ENCODE measurements around the gene CTAGE6. TPM values are rescaled to one million over a fixed set of nuclear protein-coding genes. Genes with fewer than 3 reads are reported as not detected.
"Not testable (repeated sequence)": the region's sequence is repeated elsewhere in the genome, so short reads cannot be mapped to it uniquely, and the experiment has no call there.

CTAGE6 gene
- polyA plus RNA-seq, 3 donors = not detected

GRCh38 chr7:143772738-143773468, 15.4 kb upstream of the CTAGE6 start:
- H2AFZ ChIP-seq (ENCODE audit: insufficient read depth, low read depth, low read length, poor library complexity, severe bottlenecking); H3K4me3 Mint-ChIP-seq; H3K9ac ChIP-seq (ENCODE audit: insufficient read depth, low read length, poor library complexity, severe bottlenecking); H3K9me3 Mint-ChIP-seq; H4K20me1 ChIP-seq (ENCODE audit: insufficient read depth, low read length); H3K27me3 Mint-ChIP-seq (ENCODE audit: low read depth in 3 of 3); H3K79me2 ChIP-seq (ENCODE audit: insufficient read depth, low read length); H3K36me3 Mint-ChIP-seq; H3K4me1 ChIP-seq (ENCODE audit: control insufficient read depth in 1 of 2, insufficient read depth in 2 of 2, low read length in 2 of 2); H3K36me3 ChIP-seq (replicated peaks in 1 of 2; ENCODE audit: control insufficient read depth in 1 of 2, insufficient read depth in 2 of 2, low read length in 2 of 2); H3K4me1 Mint-ChIP-seq; H3K9me3 ChIP-seq (replicated peaks in 1 of 2; ENCODE audit: control insufficient read depth in 1 of 2, insufficient read depth in 1 of 2, low read length in 2 of 2); intact Hi-C loops (cut with micrococcal nuclease); H3K27ac Mint-ChIP-seq; H3K27me3 ChIP-seq (ENCODE audit: control insufficient read depth in 2 of 2, insufficient read depth in 2 of 2, low read length in 2 of 2); H3K27ac ChIP-seq (ENCODE audit: low read depth in 1 of 2, low read length in 2 of 2); H3K4me2 ChIP-seq (replicated peaks; ENCODE audit: extremely low read depth, low read length, poor library complexity, severe bottlenecking); H3K4me3 ChIP-seq (replicated peaks in 1 of 3; ENCODE audit: low read depth in 2 of 3, low read length in 3 of 3); DNase-seq: not testable (repeated sequence)
- no CpG with 5 or more reads among the region's 5 CpGs for whole genome bisulfite sequencing (ENCODE audit: insufficient coverage)

GRCh38 chr7:143767531-143767930, 10.0 kb upstream of the CTAGE6 start:
- H3K27me3 Mint-ChIP-seq (ENCODE audit: low read depth in 3 of 3); intact Hi-C loops (cut with micrococcal nuclease); H3K4me3 ChIP-seq (replicated peaks in 1 of 3; ENCODE audit: low read depth in 2 of 3, low read length in 3 of 3); H3K4me1 ChIP-seq (ENCODE audit: control insufficient read depth in 1 of 2, insufficient read depth in 2 of 2, low read length in 2 of 2); H3K79me2 ChIP-seq (ENCODE audit: insufficient read depth, low read length); H3K4me2 ChIP-seq (replicated peaks; ENCODE audit: extremely low read depth, low read length, poor library complexity, severe bottlenecking); H3K9ac ChIP-seq (ENCODE audit: insufficient read depth, low read length, poor library complexity, severe bottlenecking); H3K27ac Mint-ChIP-seq; H3K27ac ChIP-seq (ENCODE audit: low read depth in 1 of 2, low read length in 2 of 2); H3K4me3 Mint-ChIP-seq; H3K9me3 Mint-ChIP-seq; H4K20me1 ChIP-seq (ENCODE audit: insufficient read depth, low read length); H3K36me3 Mint-ChIP-seq; H3K36me3 ChIP-seq (replicated peaks in 1 of 2; ENCODE audit: control insufficient read depth in 1 of 2, insufficient read depth in 2 of 2, low read length in 2 of 2); H3K27me3 ChIP-seq (ENCODE audit: control insufficient read depth in 2 of 2, insufficient read depth in 2 of 2, low read length in 2 of 2); H3K9me3 ChIP-seq (replicated peaks in 1 of 2; ENCODE audit: control insufficient read depth in 1 of 2, insufficient read depth in 1 of 2, low read length in 2 of 2); H3K4me1 Mint-ChIP-seq; H2AFZ ChIP-seq (ENCODE audit: insufficient read depth, low read depth, low read length, poor library complexity, severe bottlenecking); DNase-seq: not testable (repeated sequence)
- WGBS (ENCODE audit: insufficient coverage) = no CpG with 5 or more reads among the region's 2 CpGs

- WGBS (ENCODE audit: insufficient coverage) = no CpG with 5 or more reads among the region's 5 CpGs
- H3K27me3 Mint-ChIP-seq (ENCODE audit: low read depth in 3 of 3); intact Hi-C loops (cut with micrococcal nuclease); H3K4me3 Mint-ChIP-seq; H3K9me3 Mint-ChIP-seq; H2AFZ ChIP-seq (ENCODE audit: insufficient read depth, low read depth, low read length, poor library complexity, severe bottlenecking); H3K36me3 ChIP-seq (replicated peaks in 1 of 2; ENCODE audit: control insufficient read depth in 1 of 2, insufficient read depth in 2 of 2, low read length in 2 of 2); H3K4me3 ChIP-seq (replicated peaks in 1 of 3; ENCODE audit: low read depth in 2 of 3, low read length in 3 of 3); DNase-seq; H3K4me2 ChIP-seq (replicated peaks; ENCODE audit: extremely low read depth, low read length, poor library complexity, severe bottlenecking); H3K27ac Mint-ChIP-seq; H3K4me1 Mint-ChIP-seq; H3K27ac ChIP-seq (ENCODE audit: low read depth in 1 of 2, low read length in 2 of 2); H3K27me3 ChIP-seq (ENCODE audit: control insufficient read depth in 2 of 2, insufficient read depth in 2 of 2, low read length in 2 of 2); H3K79me2 ChIP-seq (ENCODE audit: insufficient read depth, low read length); H3K9me3 ChIP-seq (replicated peaks in 1 of 2; ENCODE audit: control insufficient read depth in 1 of 2, insufficient read depth in 1 of 2, low read length in 2 of 2); H4K20me1 ChIP-seq (ENCODE audit: insufficient read depth, low read length); H3K4me1 ChIP-seq (ENCODE audit: control insufficient read depth in 1 of 2, insufficient read depth in 2 of 2, low read length in 2 of 2); H3K36me3 Mint-ChIP-seq; H3K9ac ChIP-seq (ENCODE audit: insufficient read depth, low read length, poor library complexity, severe bottlenecking): not testable (repeated sequence)
Observed at GRCh38 chr7:143765678-143766077, 8.2 kb upstream of the CTAGE6 start.

- WGBS (ENCODE audit: insufficient coverage) = no CpG with 5 or more reads among the region's 1 CpG
- H2AFZ ChIP-seq (ENCODE audit: insufficient read depth, low read depth, low read length, poor library complexity, severe bottlenecking); H3K27me3 ChIP-seq (ENCODE audit: control insufficient read depth in 2 of 2, insufficient read depth in 2 of 2, low read length in 2 of 2); H3K9ac ChIP-seq (ENCODE audit: insufficient read depth, low read length, poor library complexity, severe bottlenecking); H3K4me3 ChIP-seq (replicated peaks in 1 of 3; ENCODE audit: low read depth in 2 of 3, low read length in 3 of 3); H3K79me2 ChIP-seq (ENCODE audit: insufficient read depth, low read length); H3K9me3 Mint-ChIP-seq; H3K27ac ChIP-seq (ENCODE audit: low read depth in 1 of 2, low read length in 2 of 2); H3K9me3 ChIP-seq (replicated peaks in 1 of 2; ENCODE audit: control insufficient read depth in 1 of 2, insufficient read depth in 1 of 2, low read length in 2 of 2); intact Hi-C loops (cut with micrococcal nuclease); H3K4me1 ChIP-seq (ENCODE audit: control insufficient read depth in 1 of 2, insufficient read depth in 2 of 2, low read length in 2 of 2); H4K20me1 ChIP-seq (ENCODE audit: insufficient read depth, low read length); H3K4me1 Mint-ChIP-seq; H3K36me3 Mint-ChIP-seq; H3K27me3 Mint-ChIP-seq (ENCODE audit: low read depth in 3 of 3); H3K4me3 Mint-ChIP-seq; H3K27ac Mint-ChIP-seq; H3K36me3 ChIP-seq (replicated peaks in 1 of 2; ENCODE audit: control insufficient read depth in 1 of 2, insufficient read depth in 2 of 2, low read length in 2 of 2); DNase-seq; H3K4me2 ChIP-seq (replicated peaks; ENCODE audit: extremely low read depth, low read length, poor library complexity, severe bottlenecking): not testable (repeated sequence)
Observed at GRCh38 chr7:143763065-143763464, 5.6 kb upstream of the CTAGE6 start.

All from CD14-positive monocyte (primary cell).